Esophagus squamous epithelium (tissue), 5 donors: ENCODE measurements around the gene UNC5B. TPM values are rescaled to one million over a fixed set of nuclear protein-coding genes. Genes with fewer than 3 reads are reported as not detected.

ENCODE experiments used
- DNase-seq: peaks from one replicate; lab custom pipeline; 2025; lab: John Stamatoyannopoulos, UW
- H3K27ac ChIP-seq, 4 donors: fragments of 200-600 bp; sonication (generic); one replicate each; pipeline ENCODE4 v1.5.1; 2016 to 2019; ENCODE audit warnings: mild to moderate bottlenecking in 1 of 4
- H3K27me3 ChIP-seq, 4 donors: fragments of 200-600 bp; sonication (generic); 1 replicate in 3 of 4; 2 replicates in 1 of 4; pipeline versions ENCODE4 v1.5.1 to v1.6.0; 2017 to 2021; ENCODE audit warnings: antibody characterized with exemption in 1 of 4
- H3K36me3 ChIP-seq, 3 donors: fragments of 200-600 bp; sonication (generic); one replicate each; pipeline ENCODE4 v1.5.1; 2016 to 2019
- H3K4me1 ChIP-seq, 3 donors: fragments of 200-600 bp; sonication (generic); one replicate each; pipeline ENCODE4 v1.5.1; 2017 to 2019
- H3K4me3 ChIP-seq, 4 donors: fragments of 200-600 bp; sonication (generic); 1 replicate in 3 of 4; 2 replicates in 1 of 4; pipeline ENCODE4 v1.5.1; 2016 to 2019; ENCODE audit warnings: mild to moderate bottlenecking in 2 of 4, moderate library complexity in 1 of 4
- H3K9me3 ChIP-seq, 3 donors: fragments of 200-600 bp; sonication (generic); one replicate each; pipeline ENCODE4 v1.5.1; 2016 to 2019
- POLR2A ChIP-seq, 4 donors: fragments of 450-650 bp; IDR thresholded peaks; one replicate each; pipeline ENCODE4 v1.6.1; 2017; ENCODE audit warnings: antibody characterized with exemption in 4 of 4, mild to moderate bottlenecking in 4 of 4, moderate library complexity in 3 of 4
- WGBS, 2 donors: methylation state at CpG; one replicate each; pipeline ENCODE4 v1.1.5; 2018; 5-methylcytosine and 5-hydroxymethylcytosine counted together
- intact Hi-C: fragments of 100-400 bp; cut with DNase I; formaldehyde crosslinking; loops from one replicate; pipeline ENCODE4 v1.15.0; 2022
- total RNA-seq, 4 donors: library from RNA; depleted of rRNA; stranded (reverse); fragments of >200 nt; gene quantifications; one replicate each; pipeline ENCODE4 v1.1.0, GENCODE V29; 2016
- TF ChIP-seq, protein P1 (sequence below), 6 experiments: fragments of 450-650 bp in 4 of 6; fragments of 200-600 bp in 2 of 6; sonication (generic) in 2 of 6; IDR thresholded peaks; one replicate each; pipeline ENCODE4 v1.5.1; 2016 to 2019; ENCODE audit warnings: antibody characterized with exemption in 6 of 6, mild to moderate bottlenecking in 4 of 6, moderate library complexity in 4 of 6
- donor health status: DM: yes; HTN: yes; CAD: no.

The UNC5B gene
- total RNA-seq, 4 donors from 2014 or later, result 18.9 to 48.1 (median 28.4) TPM

DNA sequence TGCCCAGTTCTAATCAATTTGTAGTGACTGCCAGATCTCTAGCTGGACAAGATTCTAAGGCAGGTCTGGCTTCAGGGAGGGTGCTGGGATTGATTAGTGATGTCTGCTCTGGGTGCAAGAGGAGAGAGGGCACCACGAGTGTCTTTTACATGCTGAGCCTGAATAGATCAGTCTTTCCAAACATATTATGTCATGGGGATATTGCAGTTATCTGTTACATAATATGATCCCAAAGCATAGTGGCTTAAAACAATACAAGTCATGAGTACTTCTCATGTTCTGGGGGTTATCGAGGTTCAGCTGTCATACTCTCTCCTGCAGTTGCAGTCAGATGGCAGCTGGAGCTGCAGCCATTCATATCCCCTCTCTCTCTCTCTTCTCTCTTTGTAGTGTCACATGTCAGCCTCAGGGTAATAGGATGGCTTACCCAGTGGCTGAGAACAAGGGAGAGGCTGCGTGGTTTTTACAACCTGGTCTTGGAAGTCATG, 132.7 kb downstream of the UNC5B start:
- no peak for DNase-seq
- TF ChIP-seq POLR2A (IDR thresholded peaks at IDR 0.05), result no peak
- TF ChIP-seq, protein P1, sequence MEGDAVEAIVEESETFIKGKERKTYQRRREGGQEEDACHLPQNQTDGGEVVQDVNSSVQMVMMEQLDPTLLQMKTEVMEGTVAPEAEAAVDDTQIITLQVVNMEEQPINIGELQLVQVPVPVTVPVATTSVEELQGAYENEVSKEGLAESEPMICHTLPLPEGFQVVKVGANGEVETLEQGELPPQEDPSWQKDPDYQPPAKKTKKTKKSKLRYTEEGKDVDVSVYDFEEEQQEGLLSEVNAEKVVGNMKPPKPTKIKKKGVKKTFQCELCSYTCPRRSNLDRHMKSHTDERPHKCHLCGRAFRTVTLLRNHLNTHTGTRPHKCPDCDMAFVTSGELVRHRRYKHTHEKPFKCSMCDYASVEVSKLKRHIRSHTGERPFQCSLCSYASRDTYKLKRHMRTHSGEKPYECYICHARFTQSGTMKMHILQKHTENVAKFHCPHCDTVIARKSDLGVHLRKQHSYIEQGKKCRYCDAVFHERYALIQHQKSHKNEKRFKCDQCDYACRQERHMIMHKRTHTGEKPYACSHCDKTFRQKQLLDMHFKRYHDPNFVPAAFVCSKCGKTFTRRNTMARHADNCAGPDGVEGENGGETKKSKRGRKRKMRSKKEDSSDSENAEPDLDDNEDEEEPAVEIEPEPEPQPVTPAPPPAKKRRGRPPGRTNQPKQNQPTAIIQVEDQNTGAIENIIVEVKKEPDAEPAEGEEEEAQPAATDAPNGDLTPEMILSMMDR (IDR thresholded peaks at IDR 0.05), result no peak
- WGBS, 2 donors, result 52 to 81% methylated on average over 2 to 3 of the region's 3 CpGs
- no peaks in the 10 kb centered on the region for H3K9me3 ChIP-seq
- peaks cover 0 to 22% (median 0%) of the 10 kb centered on the region in 3 donors for H3K4me1 ChIP-seq
- H3K36me3 ChIP-seq, result peaks cover 0 to 2% (median 0%) of the 10 kb centered on the region in 3 donors
- no peak overlapping the region for H3K4me3 ChIP-seq
- intact Hi-C loops, result no loop called here
- H3K27me3 ChIP-seq, result no peaks in the 10 kb centered on the region
- H3K27ac ChIP-seq, result no peak overlapping the region

- Histone ChIP-seq H3K27ac (no peak overlapping the region), H3K4me1 (peaks cover 0 to 20% (median 0%) of the 10 kb centered on the region in 3 donors), H3K4me3 (no peak overlapping the region), H3K36me3 (no peaks in the 10 kb centered on the region), H3K27me3 (no peaks in the 10 kb centered on the region), H3K9me3 (no peaks in the 10 kb centered on the region)
- 78 to 80% methylated on average over 8 to 9 of the region's 10 CpGs for WGBS, 2 donors
- intact Hi-C loops, result no loop called here
- TF ChIP-seq, protein P1 (IDR thresholded peaks at IDR 0.05), result no peak
- no peak for TF ChIP-seq POLR2A (IDR thresholded peaks at IDR 0.05)
- DNase-seq, result no peak
Measured at GRCh38 chr10:71345694-71346093, 133.3 kb downstream of the UNC5B start.

GRCh38 chr10:71346731-71347130, 134.4 kb downstream of the UNC5B start:
- Histone ChIP-seq H3K36me3 (no peaks in the 10 kb centered on the region), H3K27me3 (no peaks in the 10 kb centered on the region), H3K27ac (no peak overlapping the region), H3K9me3 (no peaks in the 10 kb centered on the region), H3K4me3 (no peak overlapping the region), H3K4me1 (peaks cover 0 to 24% (median 0%) of the 10 kb centered on the region in 3 donors)
- no peak for DNase-seq
- no peak for TF ChIP-seq POLR2A (IDR thresholded peaks at IDR 0.05)
- TF ChIP-seq, protein P1 (IDR thresholded peaks at IDR 0.05), result no peak
- no CpG with 5 or more reads among the region's 3 CpGs for WGBS, 2 donors
- intact Hi-C loops, result no loop called here

DNA sequence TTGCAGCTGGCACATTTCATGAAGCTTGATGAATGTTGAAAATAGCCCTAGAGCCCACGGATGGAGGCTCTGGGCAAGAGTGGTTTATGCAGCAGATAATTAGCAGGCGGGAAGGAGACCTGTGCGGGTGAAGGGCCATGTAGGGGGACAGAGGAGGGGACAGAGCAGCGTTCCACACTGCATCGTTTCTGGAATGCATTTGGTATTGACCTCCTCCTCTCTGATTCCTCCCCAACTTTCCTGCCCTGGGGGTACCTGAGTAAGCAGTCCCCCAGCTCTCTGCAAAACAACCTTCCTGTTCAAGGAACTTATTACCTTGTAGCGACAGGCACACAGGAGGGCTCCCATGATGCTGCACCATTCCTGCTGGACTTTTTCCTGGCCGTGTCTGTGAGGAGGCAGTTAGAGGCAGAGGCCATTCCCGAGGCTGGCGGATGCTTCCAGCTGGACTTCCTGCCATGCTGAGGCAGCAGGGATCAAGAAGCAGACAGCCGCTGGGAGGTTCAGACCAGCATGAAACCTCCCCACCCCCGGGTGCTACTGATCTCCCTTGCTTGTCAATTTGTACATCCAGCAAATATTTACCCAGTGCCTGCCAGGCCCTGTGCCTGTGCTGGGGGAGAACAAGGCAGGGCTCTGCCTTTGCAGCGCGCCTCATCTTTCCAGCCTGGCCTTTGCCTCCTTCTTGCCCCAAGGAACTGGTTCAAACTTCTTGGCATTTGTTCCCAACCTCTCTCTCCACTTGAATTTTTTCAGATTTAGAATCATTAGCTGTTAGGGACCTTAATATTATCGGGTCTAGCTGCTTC, 135.4 kb downstream of the UNC5B start:
- Histone ChIP-seq H3K27me3 (no peaks in the 10 kb centered on the region), H3K36me3 (peaks cover 0 to 3% (median 0%) of the 10 kb centered on the region in 3 donors), H3K27ac (no peak overlapping the region), H3K4me3 (no peak overlapping the region), H3K9me3 (no peaks in the 10 kb centered on the region), H3K4me1 (peaks cover 0 to 24% (median 0%) of the 10 kb centered on the region in 3 donors)
- no peak for DNase-seq
- 79 to 84% methylated on average over 10 to 14 of the region's 14 CpGs for WGBS, 2 donors
- intact Hi-C loops, result no loop called here
- TF ChIP-seq, protein P1 (IDR thresholded peaks at IDR 0.05), result no peak
- no peak for TF ChIP-seq POLR2A (IDR thresholded peaks at IDR 0.05)

- WGBS, 2 donors, result 63% methylated on average over 1 of the region's 1 CpG; no CpG with 5 or more reads in 1 of the 2 donors
- TF ChIP-seq POLR2A (IDR thresholded peaks at IDR 0.05), result no peak
- TF ChIP-seq, protein P1 (IDR thresholded peaks at IDR 0.05), result no peak
- Histone ChIP-seq H3K27ac (no peak overlapping the region), H3K9me3 (no peaks in the 10 kb centered on the region), H3K4me1 (peaks cover 0 to 14% (median 0%) of the 10 kb centered on the region in 3 donors), H3K27me3 (no peaks in the 10 kb centered on the region), H3K4me3 (no peak overlapping the region), H3K36me3 (peaks cover 0 to 13% (median 0%) of the 10 kb centered on the region in 3 donors)
- intact Hi-C loops, result no loop called here
- DNase-seq, result no peak
Measured at GRCh38 chr10:71348850-71349249, 136.5 kb downstream of the UNC5B start.
